Activated CD4-positive, alpha-beta T cell treated with anti-CD3 and anti-CD28 coated beads for 36 hours (primary cell): Measurements from ENCODE around the gene BCL6B. TPM values are rescaled to one million over a fixed set of nuclear protein-coding genes. Genes with fewer than 3 reads are reported as not detected.

ENCODE experiments used
- ATAC-seq: fragments of 200-7000 bp; cut with Tn5 transposase; one replicate; pipeline ENCODE4 v1.10.0; 2021; ENCODE audit warnings: mild to moderate bottlenecking, moderate library complexity
- CTCF ChIA-PET: fragments of 350-600 bp; sonication (Branson Sonifier 250); formaldehyde crosslinking; loops from one replicate; lab custom pipeline; 2021; ENCODE audit warnings: antibody characterized with exemption; lab: Charles Lee
- POLR2A ChIA-PET: fragments of 350-600 bp; sonication (Branson Sonifier 250); formaldehyde crosslinking; loops from one replicate; lab custom pipeline; 2021; ENCODE audit warnings: antibody characterized with exemption, inconsistent platforms; lab: Charles Lee
- DNase-seq: peaks from one replicate; pipeline ENCODE4 v3.0.0-alpha.2; 2020
- H3K27ac Mint-ChIP-seq: one replicate; pipeline ENCODE4 v1.8.0; 2021; ENCODE audit warnings: mixed read lengths
- H3K27me3 Mint-ChIP-seq: one replicate; pipeline ENCODE4 v1.8.0; 2021; ENCODE audit warnings: mixed read lengths
- H3K36me3 Mint-ChIP-seq: one replicate; pipeline ENCODE4 v1.8.0; 2021; ENCODE audit warnings: low read depth, mixed read lengths
- H3K4me1 Mint-ChIP-seq: one replicate; pipeline ENCODE4 v1.8.0; 2021; ENCODE audit warnings: mixed read lengths
- H3K4me3 Mint-ChIP-seq: one replicate; pipeline ENCODE4 v1.8.0; 2021; ENCODE audit warnings: mild to moderate bottlenecking, moderate library complexity, mixed read lengths
- H3K9me3 Mint-ChIP-seq: one replicate; pipeline ENCODE4 v1.8.0; 2021; ENCODE audit warnings: low read depth, mixed read lengths
- intact Hi-C, 2 experiments: fragments of 100-400 bp; cut with DNase I in 1 of 2; cut with micrococcal nuclease in 1 of 2; formaldehyde crosslinking; loops; one replicate each; pipeline versions ENCODE4 v1.14.2 to v1.15.1; 2022 to 2024; cut with DNase I, micrococcal nuclease
- total RNA-seq, 2 experiments: library from RNA; stranded (reverse); gene quantifications; one replicate each; pipeline ENCODE4 v1.2.3, GENCODE V29; 2021

Gene BCL6B
- total RNA-seq, 2 experiments from 2014 or later: 0.27 to 0.46 TPM

DNA sequence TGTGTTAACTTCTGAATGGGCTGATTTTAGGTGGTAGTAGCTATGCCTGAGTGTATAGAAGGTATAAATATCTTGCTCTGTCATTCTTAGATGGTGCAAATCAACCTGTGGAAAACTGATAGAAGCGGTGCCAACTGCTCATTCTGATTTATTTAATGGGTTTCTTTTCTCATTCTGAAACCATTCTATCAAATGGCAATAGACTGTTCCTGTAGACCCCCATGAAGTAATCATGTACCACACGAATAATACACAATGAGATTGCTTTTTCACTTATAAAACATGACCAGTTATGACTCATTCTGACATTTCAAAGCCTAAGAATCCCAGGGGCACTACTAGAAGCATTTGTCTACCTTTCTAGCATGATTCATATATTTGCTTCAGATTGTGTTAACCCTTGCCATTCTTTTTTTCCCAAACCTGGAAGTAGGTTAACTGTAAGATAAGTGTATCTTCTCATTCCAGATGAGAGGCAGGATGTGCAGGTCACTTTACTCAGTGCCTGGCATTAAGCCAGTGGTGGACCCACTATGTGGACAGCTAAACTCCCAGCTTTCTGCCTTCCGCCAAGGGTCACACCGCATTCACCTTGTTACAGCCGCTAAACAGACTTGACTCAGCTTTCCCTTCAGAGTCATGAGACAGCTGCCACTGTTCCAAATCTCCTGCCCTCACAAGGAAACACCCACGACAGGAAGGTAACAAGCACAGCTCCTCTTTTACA, 37.5 kb downstream of the BCL6B start:
- intact Hi-C loops: loop anchor here (1.0 to 2.0 kb wide), 4 partner anchors 13 to 686 kb away; no protein-coding TSS in a partner anchor
- peak overlapping the region; percentile 88 for H3K27ac Mint-ChIP-seq
- DNase-seq: peak; percentile 78
- no peaks in the 10 kb centered on the region for H3K9me3 Mint-ChIP-seq
- ChIA-PET POLR2A (interaction anchor here (0.7 to 1.8 kb wide), 4 partner anchors 14 to 997 kb away, joined by 3 to 10 read pairs (median 4); partner anchors contain the start of gene SLC16A13), CTCF (interaction anchor here (0.6 to 4.4 kb wide), 8 partner anchors 12 to 149 kb away, joined by 3 to 22 read pairs (median 4); partner anchors contain the start of gene SLC16A13)
- H3K27me3 Mint-ChIP-seq: no peaks in the 10 kb centered on the region
- H3K4me1 Mint-ChIP-seq: peaks cover 26% of the 10 kb centered on the region
- peak; percentile 87 for ATAC-seq
- H3K36me3 Mint-ChIP-seq: no peaks in the 10 kb centered on the region
- H3K4me3 Mint-ChIP-seq: peak overlapping the region; percentile 49

DNA sequence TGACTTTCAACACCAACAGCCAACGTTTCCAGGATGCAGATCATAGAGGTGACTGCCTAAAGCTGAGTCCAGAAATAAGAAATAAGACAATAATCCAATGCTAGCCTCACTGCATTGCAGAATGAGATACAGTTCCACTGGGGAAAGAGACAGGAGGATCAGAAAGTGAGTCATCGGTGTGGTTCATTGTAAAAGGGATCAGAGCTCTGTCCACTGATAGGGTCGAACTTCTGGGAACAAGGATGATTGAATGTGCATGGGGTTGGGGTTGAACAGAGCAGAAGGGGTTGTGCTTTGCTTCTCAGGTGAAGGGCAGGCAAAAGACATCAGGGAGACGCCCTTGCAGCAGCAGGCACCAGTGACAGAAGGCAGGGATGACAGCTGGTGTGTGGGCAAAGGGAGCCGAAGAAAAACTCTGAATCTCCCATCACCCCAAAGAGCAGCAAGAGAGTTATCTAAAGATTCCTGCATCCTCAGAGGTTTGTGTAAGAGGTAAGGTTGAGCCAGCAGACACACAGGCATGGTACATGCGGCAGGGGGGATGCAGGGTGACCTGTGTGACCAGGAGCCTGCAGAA, 40.8 kb downstream of the BCL6B start:
- peaks cover 25% of the 10 kb centered on the region for H3K4me1 Mint-ChIP-seq
- ChIA-PET POLR2A (no interaction called here), CTCF (interaction anchor here (0.6 to 3.1 kb wide), 4 partner anchors 11 to 927 kb away, joined by 3 to 13 read pairs (median 3); partner anchors contain the start of gene CLEC10A)

DNA sequence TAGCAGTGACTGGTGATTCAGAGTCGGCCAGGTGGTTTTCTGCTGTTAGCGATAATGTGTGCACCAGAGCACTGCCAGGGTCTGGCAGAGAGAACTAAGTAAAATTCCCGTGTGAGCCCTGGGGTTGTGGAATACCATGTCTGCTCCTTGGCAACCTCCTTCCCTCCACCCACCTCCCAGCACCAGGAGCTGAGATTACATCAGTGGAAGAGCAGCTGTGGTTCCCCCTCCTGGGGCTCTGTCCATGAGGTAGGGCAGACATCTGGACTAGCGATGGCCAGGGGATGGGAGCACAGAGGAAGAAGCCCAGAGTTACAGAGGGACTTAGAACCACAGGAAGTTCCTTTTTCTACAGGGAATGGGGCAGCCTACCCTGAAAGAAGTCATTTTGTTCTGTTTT, 41.4 kb downstream of the BCL6B start:
- DNase-seq: no peak
- no peak overlapping the region for H3K27ac Mint-ChIP-seq
- no peaks in the 10 kb centered on the region for H3K36me3 Mint-ChIP-seq
- intact Hi-C loops: no loop called here
- H3K27me3 Mint-ChIP-seq: no peaks in the 10 kb centered on the region
- H3K9me3 Mint-ChIP-seq: peaks cover 9% of the 10 kb centered on the region
- H3K4me3 Mint-ChIP-seq: no peak overlapping the region
- ChIA-PET POLR2A (no interaction called here), CTCF (interaction anchor here (0.6 to 3.1 kb wide), 3 partner anchors 12 to 928 kb away, joined by 3 to 13 read pairs (median 3); partner anchors contain the start of gene CLEC10A)
- ATAC-seq: no peak
- peaks cover 19% of the 10 kb centered on the region for H3K4me1 Mint-ChIP-seq

More for the DNA sequence above, 40.8 kb downstream of the BCL6B start:
- Mint-ChIP-seq H3K9me3 (peaks cover 5% of the 10 kb centered on the region), H3K27ac (no peak overlapping the region), H3K27me3 (no peaks in the 10 kb centered on the region), H3K36me3 (no peaks in the 10 kb centered on the region), H3K4me3 (no peak overlapping the region)
- DNase-seq: no peak
- no peak for ATAC-seq
- intact Hi-C loops: no loop called here

DNA sequence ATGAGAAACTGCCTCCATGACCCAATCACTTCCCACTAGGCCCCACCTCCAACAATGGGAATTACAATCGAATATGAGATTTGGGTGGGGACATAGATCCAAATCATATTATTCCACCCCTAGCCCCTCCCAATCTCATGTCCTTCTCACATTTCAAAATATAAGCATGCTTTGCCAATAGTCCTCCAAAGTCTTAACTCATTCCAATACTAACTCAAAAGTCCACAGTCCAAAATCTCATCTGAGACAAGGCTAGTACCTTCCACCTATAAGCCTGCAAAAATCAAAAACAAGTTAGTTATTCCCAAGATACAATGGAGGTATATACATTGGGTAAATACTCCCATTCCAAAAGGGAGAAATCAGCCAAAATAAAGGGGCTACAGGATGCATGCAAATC, 44.3 kb downstream of the BCL6B start:
- H3K9me3 Mint-ChIP-seq: peaks cover 9% of the 10 kb centered on the region
- H3K27me3 Mint-ChIP-seq: no peaks in the 10 kb centered on the region
- CTCF ChIA-PET: no interaction called here
- H3K36me3 Mint-ChIP-seq: no peaks in the 10 kb centered on the region
- H3K4me1 Mint-ChIP-seq: no peaks in the 10 kb centered on the region
- no peak overlapping the region for H3K4me3 Mint-ChIP-seq
- intact Hi-C loops: no loop called here
- POLR2A ChIA-PET: no interaction called here
- DNase-seq (no peak), ATAC-seq (no peak)
- no peak overlapping the region for H3K27ac Mint-ChIP-seq

DNA sequence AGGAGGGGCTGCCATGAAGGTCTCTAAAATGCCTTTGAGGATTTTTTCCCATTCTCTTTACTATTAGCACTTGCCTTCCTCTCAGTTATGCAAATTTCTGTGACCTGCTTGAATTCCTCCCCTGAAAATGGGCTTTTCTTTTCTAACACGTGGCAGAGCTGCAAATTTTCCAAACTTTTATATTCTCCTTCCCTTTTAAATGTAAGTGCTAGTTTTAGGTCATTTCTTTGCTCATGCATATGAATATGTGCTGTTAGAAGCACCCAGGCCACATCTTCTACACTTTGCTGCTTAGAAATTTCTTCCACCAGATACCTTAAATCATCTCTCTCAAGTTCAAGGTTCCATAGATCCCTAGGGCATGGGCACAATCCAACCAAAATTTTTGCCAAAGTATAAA, 45.4 kb downstream of the BCL6B start:
- peaks cover 9% of the 10 kb centered on the region for H3K9me3 Mint-ChIP-seq
- ChIA-PET CTCF (no interaction called here), POLR2A (no interaction called here)
- intact Hi-C loops: no loop called here
- no peak overlapping the region for H3K4me3 Mint-ChIP-seq
- no peaks in the 10 kb centered on the region for H3K36me3 Mint-ChIP-seq
- no peak for DNase-seq
- H3K27me3 Mint-ChIP-seq: peaks cover 2% of the 10 kb centered on the region
- no peak overlapping the region for H3K27ac Mint-ChIP-seq
- ATAC-seq: no peak
- H3K4me1 Mint-ChIP-seq: no peaks in the 10 kb centered on the region

DNA sequence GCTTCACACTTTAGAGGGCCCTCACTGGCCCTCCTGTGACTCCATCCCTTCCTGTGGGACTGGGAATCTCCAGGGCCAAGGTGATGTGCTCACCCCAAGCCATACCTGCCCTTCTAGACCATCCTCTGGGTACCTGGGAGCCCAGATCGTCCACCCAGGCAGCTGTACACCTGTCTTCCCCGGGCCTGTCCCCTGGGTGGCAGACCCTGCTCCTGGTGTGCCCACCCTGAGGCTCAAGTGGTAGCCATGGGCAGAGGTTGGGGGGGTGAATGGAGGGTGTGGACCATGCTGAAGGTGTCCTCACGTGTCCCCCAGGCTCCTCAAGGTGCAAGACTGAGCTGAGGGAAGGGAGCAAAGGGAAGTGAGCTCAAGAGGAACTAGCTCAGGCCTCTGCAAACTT, 47.9 kb downstream of the BCL6B start:
- peaks cover 9% of the 10 kb centered on the region for H3K9me3 Mint-ChIP-seq
- no peak for DNase-seq
- POLR2A ChIA-PET: no interaction called here
- H3K27me3 Mint-ChIP-seq: peaks cover 2% of the 10 kb centered on the region
- H3K36me3 Mint-ChIP-seq: no peaks in the 10 kb centered on the region
- intact Hi-C loops: no loop called here
- H3K27ac Mint-ChIP-seq: no peak overlapping the region
- CTCF ChIA-PET: no interaction called here
- no peak for ATAC-seq
- no peaks in the 10 kb centered on the region for H3K4me1 Mint-ChIP-seq
- H3K4me3 Mint-ChIP-seq: no peak overlapping the region

DNA sequence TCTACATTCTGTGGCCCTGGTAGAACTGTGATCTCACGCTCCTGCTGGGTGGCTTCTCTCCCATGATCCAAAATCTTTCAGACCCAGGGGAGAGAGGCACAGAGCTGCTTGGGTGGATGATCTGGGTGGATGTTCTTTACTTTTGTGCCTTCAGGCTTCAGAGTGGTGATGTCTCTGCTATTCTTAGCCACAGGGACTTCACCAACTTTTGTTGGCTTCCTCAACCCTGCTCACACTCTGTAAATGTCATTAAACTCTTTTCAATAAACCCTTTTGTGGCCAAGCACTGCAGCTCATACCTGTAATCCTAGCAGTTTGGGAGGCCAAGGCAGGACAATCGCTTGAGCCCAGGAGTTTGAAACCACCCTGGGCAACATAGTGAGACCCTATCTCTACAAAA, 49.6 kb downstream of the BCL6B start:
- CTCF ChIA-PET: interaction anchor here (0.8 kb wide), 1 partner anchor 60 kb away, joined by 4 read pairs; no protein-coding TSS in a partner anchor
- Mint-ChIP-seq H3K4me1 (no peaks in the 10 kb centered on the region), H3K36me3 (no peaks in the 10 kb centered on the region), H3K27me3 (peaks cover 2% of the 10 kb centered on the region), H3K9me3 (peaks cover 9% of the 10 kb centered on the region), H3K27ac (no peak overlapping the region), H3K4me3 (no peak overlapping the region)
- POLR2A ChIA-PET: no interaction called here
- DNase-seq (no peak), ATAC-seq (no peak)
- intact Hi-C loops: no loop called here

DNA sequence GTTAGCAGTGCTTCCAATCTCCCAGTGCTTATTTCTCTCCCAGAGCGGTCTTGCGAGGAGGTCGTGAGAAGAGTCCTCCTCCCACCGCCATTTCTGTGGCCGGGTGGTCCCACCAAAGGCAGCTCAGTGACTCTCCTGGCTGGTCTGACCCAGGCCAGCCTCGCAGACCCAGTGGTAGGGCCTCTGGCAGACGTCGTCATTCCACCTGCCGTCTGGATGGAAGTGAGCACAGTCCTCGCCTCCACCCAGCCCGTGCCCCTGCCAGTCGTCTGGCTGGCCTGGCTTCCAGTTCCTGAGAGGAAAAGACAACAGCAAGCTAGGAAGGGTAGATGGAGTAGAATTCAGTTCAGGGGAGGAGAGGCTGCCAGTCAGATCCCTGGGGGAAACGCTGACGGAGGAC, 52.1 kb downstream of the BCL6B start:
- ChIA-PET CTCF (interaction anchor here (0.7 to 1.2 kb wide), 3 partner anchors 14 to 67 kb away, joined by 3 to 4 read pairs (median 4); no protein-coding TSS in a partner anchor), POLR2A (no interaction called here)
- Mint-ChIP-seq H3K36me3 (no peaks in the 10 kb centered on the region), H3K4me1 (no peaks in the 10 kb centered on the region), H3K27ac (no peak overlapping the region), H3K4me3 (no peak overlapping the region), H3K27me3 (peaks cover 2% of the 10 kb centered on the region), H3K9me3 (no peaks in the 10 kb centered on the region)
- intact Hi-C loops: no loop called here
- ATAC-seq (no peak), DNase-seq (no peak)

DNA sequence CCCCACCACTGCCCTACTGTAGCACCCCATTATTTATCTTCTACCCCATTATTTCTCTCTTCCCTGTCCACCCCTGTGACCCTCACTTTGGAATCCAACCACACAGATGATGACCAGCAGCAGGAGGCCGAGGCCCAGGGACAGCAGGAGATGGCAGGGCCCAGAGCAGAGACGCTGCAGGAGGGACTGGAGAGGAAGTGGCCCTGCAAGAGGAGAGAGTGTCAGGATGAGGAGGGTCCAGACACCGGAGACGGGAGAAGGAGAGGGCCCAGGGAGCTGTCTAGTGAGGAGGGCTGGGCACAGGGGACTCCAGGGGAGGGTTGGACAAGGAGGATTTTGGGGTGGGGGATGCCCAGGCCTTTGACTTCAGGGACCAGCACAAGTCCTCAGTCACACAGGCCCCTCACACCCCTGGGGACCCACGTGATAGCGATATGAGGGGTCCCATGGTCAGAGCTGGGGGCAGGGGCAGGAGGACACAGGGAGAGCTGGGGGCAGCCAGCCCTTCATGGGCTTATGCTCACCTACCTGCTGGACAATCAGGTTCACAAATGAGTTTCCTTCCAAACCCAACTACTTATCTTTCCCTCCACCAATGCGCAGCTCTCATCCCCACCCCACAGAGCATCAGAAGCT, 55.2 kb downstream of the BCL6B start:
- Mint-ChIP-seq H3K9me3 (no peaks in the 10 kb centered on the region), H3K27ac (no peak overlapping the region), H3K4me1 (peaks cover 10% of the 10 kb centered on the region), H3K4me3 (no peak overlapping the region), H3K36me3 (no peaks in the 10 kb centered on the region), H3K27me3 (peaks cover 1% of the 10 kb centered on the region)
- ATAC-seq: no peak
- ChIA-PET CTCF (no interaction called here), POLR2A (no interaction called here)
- intact Hi-C loops: no loop called here
- DNase-seq: no peak

DNA sequence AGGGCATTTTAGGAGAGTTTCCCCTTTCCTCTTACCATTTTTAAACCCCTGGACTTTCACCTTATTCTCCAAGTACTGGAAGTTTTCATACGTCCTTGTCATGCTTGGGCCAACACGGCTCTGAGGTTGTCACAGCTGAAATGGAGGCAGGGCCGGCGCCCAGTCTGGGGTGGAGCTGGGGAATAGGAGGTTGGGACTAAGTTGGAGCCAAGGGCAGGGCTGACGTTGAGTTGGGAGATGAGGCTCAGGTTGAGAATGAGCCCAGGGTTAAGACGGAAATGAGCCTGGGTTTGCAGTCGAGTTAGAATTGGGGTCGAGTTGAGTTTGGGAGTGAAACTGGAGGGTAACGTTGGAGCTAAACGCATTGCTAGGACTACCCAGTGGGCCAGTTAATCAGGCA, 55.9 kb downstream of the BCL6B start:
- ChIA-PET CTCF (interaction anchor here (1.0 kb wide), 1 partner anchor 55 kb away, joined by 3 read pairs; no protein-coding TSS in a partner anchor), POLR2A (no interaction called here)
- intact Hi-C loops: no loop called here
- DNase-seq: no peak
- H3K4me1 Mint-ChIP-seq: peaks cover 14% of the 10 kb centered on the region
- no peaks in the 10 kb centered on the region for H3K27me3 Mint-ChIP-seq
- H3K27ac Mint-ChIP-seq: peak overlapping the region; percentile 3
- no peak overlapping the region for H3K4me3 Mint-ChIP-seq
- H3K36me3 Mint-ChIP-seq: no peaks in the 10 kb centered on the region
- no peaks in the 10 kb centered on the region for H3K9me3 Mint-ChIP-seq
- ATAC-seq: no peak
